ENCODE measurements around the gene TYROBP. TPM values are rescaled to one million over a fixed set of nuclear protein-coding genes. Genes with fewer than 3 reads are reported as not detected.

Gene TYROBP
- total and polyA plus RNA-seq, 2 of the 4 experiments (the other 2 are of a cell fraction): not detected

DNA sequence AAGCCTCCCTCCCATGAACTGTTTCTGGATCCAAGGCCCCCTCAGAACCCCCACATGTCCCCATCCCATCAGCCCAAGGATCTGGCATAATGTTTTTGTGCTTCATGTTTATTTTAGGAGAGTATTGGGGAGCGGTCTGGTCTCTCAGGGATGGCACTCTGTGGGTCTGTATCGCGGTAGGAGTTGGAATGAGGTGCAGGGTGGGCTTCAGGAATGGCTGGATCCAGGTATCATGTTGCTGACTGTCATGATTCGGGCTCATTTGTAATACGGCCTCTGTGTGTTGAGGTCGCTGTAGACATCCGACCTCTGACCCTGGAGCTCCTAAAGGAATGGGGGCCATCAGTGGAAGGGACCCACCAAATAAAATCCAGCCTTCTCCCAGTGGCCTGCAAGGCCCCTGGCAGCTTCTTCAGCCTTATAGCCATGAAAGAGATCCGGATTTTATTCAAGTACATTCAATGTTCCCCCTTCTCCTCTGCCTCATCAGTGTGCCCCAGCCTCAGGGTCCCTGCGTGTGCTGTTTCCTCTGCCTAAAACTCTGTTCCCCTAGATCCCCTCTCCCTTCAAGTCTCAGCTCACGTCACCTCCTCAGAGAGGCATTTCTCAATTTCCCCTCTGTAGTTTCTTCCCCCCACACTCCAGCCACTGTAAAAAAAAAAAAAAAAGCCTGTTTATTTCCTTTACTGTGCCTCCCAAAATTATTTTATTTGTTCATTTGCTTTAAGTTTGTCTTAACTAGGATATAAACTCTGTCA, 3.6 kb downstream of the TYROBP start:
- Histone ChIP-seq H3K9ac (ENCODE audit: low read depth, low read length) (peak overlapping the region; percentile 31; the same call in 1 of the 2 replicates), H4K5ac (ENCODE audit: low read depth, low read length) (peak overlapping the region; percentile 55; the same call in 1 of the 2 replicates), H3K14ac (replicated peaks; ENCODE audit: low read depth, low read length) (no peak overlapping the region; the same call in 1 of the 2 replicates), H2AFZ (replicated peaks; ENCODE audit: low read length, poor library complexity) (peak overlapping the region; percentile 52), H3K79me1 (ENCODE audit: low read depth in 1 of 2, low read length in 2 of 2) (peaks cover 0 to 7% of the 10 kb centered on the region in 2 experiments; a peak in 3 of 4 replicates), H3K9me3 (ENCODE audit: control insufficient read depth, insufficient read depth, low read length) (no peaks in the 10 kb centered on the region), H3K18ac (ENCODE audit: low read depth, low read length) (0 out of 2 replicates have a peak overlapping the region, but pooled peaks have one; percentile 24), H3K56ac (ENCODE audit: extremely low read depth, insufficient read depth, low read length) (no peak overlapping the region), H2BK5ac (ENCODE audit: low read depth, low read length, poor library complexity, severe bottlenecking) (peak overlapping the region; percentile 71), H2BK15ac (ENCODE audit: low read depth, low read length) (peak overlapping the region; percentile 81; the same call in 1 of the 3 replicates), H4K20me1 (ENCODE audit: insufficient read depth, low read length) (no peaks in the 10 kb centered on the region), H2AK5ac (ENCODE audit: low read depth, low read length) (peak overlapping the region; percentile 76), H3K4me1 (ENCODE audit: control insufficient read depth, insufficient read depth, low read length) (peaks cover 31% of the 10 kb centered on the region), H3K27ac (ENCODE audit: insufficient read depth, low read length) (peak overlapping the region; percentile 80), H4K8ac (ENCODE audit: low read depth in 2 of 2, low read length in 2 of 2) (peak overlapping the region in 1 of 2 experiments; percentile 84; a peak in 2 of 4 replicates), H2BK120ac (ENCODE audit: low read depth, low read length) (peak overlapping the region; percentile 79), H3K23ac (ENCODE audit: low read depth, low read length) (no peak overlapping the region; the same call in 1 of the 2 replicates), H4K91ac (ENCODE audit: insufficient read depth, low read depth, low read length) (peak overlapping the region; percentile 51), H2BK20ac (ENCODE audit: low read depth, low read length) (peak overlapping the region; percentile 82), H3K9me1 (ENCODE audit: insufficient read depth, low read length) (peaks cover 22% of the 10 kb centered on the region), H2AK9ac (replicated peaks; ENCODE audit: low read depth, low read length, poor library complexity) (peak overlapping the region; percentile 69), H3K4me2 (ENCODE audit: low read depth, low read length) (no peak overlapping the region), H3K36me3 (ENCODE audit: control insufficient read depth, insufficient read depth, low read length) (no peaks in the 10 kb centered on the region), H3K27me3 (ENCODE audit: control insufficient read depth, insufficient read depth, low read length) (no peaks in the 10 kb centered on the region), H3K4me3 (ENCODE audit: insufficient read depth, low read depth, low read length) (no peak overlapping the region), H3K4ac (ENCODE audit: low read depth, low read length) (peak overlapping the region; percentile 72)
- DNase-seq: no peak
- intact Hi-C loops (cut with micrococcal nuclease): no loop called here
- no TSS peak for BruUV-seq (replicated peaks)
- ATAC-seq (ENCODE audit: low read depth): no peak
- TF ChIP-seq SMC3 (IDR thresholded peaks at IDR 0.05; ENCODE audit: low read depth, low read length) (no peak), CEBPB (IDR thresholded peaks at IDR 0.05; ENCODE audit: low read depth, low read length) (no peak), MAFK (IDR thresholded peaks at IDR 0.05; ENCODE audit: low read depth, low read length) (no peak), BHLHE40 (IDR thresholded peaks at IDR 0.05; ENCODE audit: low read depth, low read length) (no peak), RCOR1 (IDR thresholded peaks at IDR 0.05; ENCODE audit: insufficient replicate concordance, low read length) (no peak), MXI1 (IDR thresholded peaks at IDR 0.05; ENCODE audit: borderline replicate concordance, low read depth, low read length) (no peak), MAZ (IDR thresholded peaks at IDR 0.05; ENCODE audit: borderline replicate concordance, low read depth, low read length) (no peak), NFE2L2 (IDR thresholded peaks at IDR 0.05; ENCODE audit: low read depth, low read length) (no peak), CHD1 (IDR thresholded peaks at IDR 0.05; ENCODE audit: low read depth, low read length) (no peak)
- TF ChIP-seq, protein P1, sequence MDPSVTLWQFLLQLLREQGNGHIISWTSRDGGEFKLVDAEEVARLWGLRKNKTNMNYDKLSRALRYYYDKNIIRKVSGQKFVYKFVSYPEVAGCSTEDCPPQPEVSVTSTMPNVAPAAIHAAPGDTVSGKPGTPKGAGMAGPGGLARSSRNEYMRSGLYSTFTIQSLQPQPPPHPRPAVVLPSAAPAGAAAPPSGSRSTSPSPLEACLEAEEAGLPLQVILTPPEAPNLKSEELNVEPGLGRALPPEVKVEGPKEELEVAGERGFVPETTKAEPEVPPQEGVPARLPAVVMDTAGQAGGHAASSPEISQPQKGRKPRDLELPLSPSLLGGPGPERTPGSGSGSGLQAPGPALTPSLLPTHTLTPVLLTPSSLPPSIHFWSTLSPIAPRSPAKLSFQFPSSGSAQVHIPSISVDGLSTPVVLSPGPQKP (IDR thresholded peaks at IDR 0.05; ENCODE audit: borderline replicate concordance, low read depth, low read length): no peak
- in situ Hi-C loops (cut with MboI; ENCODE audit: low sequenced_read_pairs): no loop called here
- ChIA-PET POLR2A (ENCODE audit: unreplicated experiment) (no interaction called here), CTCF (no interaction called here)
- dilution Hi-C loops (cut with HindIII; ENCODE audit: low sequenced_read_pairs, unreplicated experiment): no loop called here
- WGBS, 2 experiments (ENCODE audit: extremely low coverage in 2 of 2, insufficient read length in 1 of 2): 91% methylated on average over 5 of the region's 10 CpGs; no CpG with 5 or more reads in 1 of the 2 experiments
